Thoracic aorta (tissue), 2 donors: Measurements from ENCODE around the gene OSBPL7. TPM values are rescaled to one million over a fixed set of nuclear protein-coding genes. Genes with fewer than 3 reads are reported as not detected.

Source experiments
- ATAC-seq: fragments of 150-250 bp; one replicate; pipeline ENCODE4 v1.8.0; 2017; ENCODE audit warnings: low read depth; ENCODE audit not compliant: insufficient number of reproducible peaks, low FRiP score
- DNase-seq: peaks from one replicate; pipeline ENCODE4 v3.0.0-alpha.2; 2020; ENCODE audit warnings: low spot score
- H3K27ac ChIP-seq, 2 donors: fragments of 200-600 bp; sonication (generic); 1 replicate in 1 of 2; 2 replicates in 1 of 2; pipeline ENCODE4 v1.5.1; 2016; ENCODE audit warnings: mild to moderate bottlenecking in 2 of 2, moderate library complexity in 2 of 2
- H3K27me3 ChIP-seq: fragments of 200-600 bp; sonication (generic); replicated peaks from 2 replicates; pipeline ENCODE4 v1.6.0; 2016; ENCODE audit warnings: mild to moderate bottlenecking; ENCODE audit not compliant: insufficient read depth
- H3K36me3 ChIP-seq: fragments of 200-600 bp; sonication (generic); one replicate; pipeline ENCODE4 v1.5.1; 2016
- H3K4me1 ChIP-seq, 2 donors: fragments of 200-600 bp; sonication (generic); 1 replicate in 1 of 2; 2 replicates in 1 of 2; pipeline versions ENCODE4 v1.5.1 to v1.6.0; 2016; ENCODE audit warnings: low read depth in 2 of 2, mild to moderate bottlenecking in 1 of 2; ENCODE audit not compliant: control insufficient read depth in 1 of 2
- H3K4me3 ChIP-seq: fragments of 200-600 bp; sonication (generic); 2 replicates; pipeline ENCODE4 v1.5.1; 2016; ENCODE audit warnings: mild to moderate bottlenecking
- H3K9me3 ChIP-seq: fragments of 200-600 bp; sonication (generic); 2 replicates; pipeline ENCODE4 v1.5.1; 2016
- total RNA-seq, 2 donors: library from RNA; depleted of rRNA; stranded (reverse); fragments of >200 nt; gene quantifications; one replicate each; pipeline versions ENCODE4 v1.1.0 to v1.2.3, GENCODE V29; 2016
- TF ChIP-seq, protein P1 (sequence below): fragments of 200-600 bp; sonication (generic); IDR thresholded peaks from one replicate; pipeline ENCODE4 v1.5.1; 2019; ENCODE audit warnings: antibody characterized with exemption

The OSBPL7 gene
- total RNA-seq, 2 donors from 2014 or later, result 15.5 to 20.0 TPM

DNA sequence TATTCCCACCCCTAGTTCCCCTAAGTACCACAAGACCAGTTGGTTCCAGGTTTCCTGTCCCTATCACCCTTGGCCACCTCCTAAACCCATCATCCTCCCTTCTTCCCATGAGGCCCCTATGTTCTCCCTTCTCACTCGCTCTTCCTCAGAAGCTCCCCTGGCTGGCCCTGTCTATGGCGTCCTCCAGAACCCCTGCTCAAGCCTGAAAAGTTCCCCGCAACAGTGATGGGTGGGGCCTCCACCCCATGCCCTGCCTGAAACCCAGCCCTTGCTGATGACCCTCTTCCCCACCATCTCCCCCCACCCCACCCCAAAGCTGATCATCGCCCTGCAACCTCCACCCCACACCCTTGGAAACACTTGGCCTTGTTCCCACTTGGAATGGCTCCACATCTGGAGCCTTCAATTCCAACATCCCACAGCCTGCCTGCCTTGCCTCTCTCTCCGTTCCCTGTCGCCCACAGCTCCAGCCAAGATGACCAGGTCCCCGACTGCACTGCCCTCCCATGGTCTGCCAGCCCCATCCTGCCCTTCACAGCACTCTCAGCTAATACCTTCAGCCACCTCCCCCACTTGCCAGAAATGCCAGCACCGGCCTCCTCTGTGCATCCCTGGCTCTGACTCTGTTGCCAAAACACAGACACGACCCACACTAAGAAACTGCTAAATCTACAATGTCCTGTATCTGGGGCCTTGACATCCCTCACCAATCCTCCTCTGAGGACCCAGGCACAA, 10.5 kb downstream of the OSBPL7 start:
- no peak for ATAC-seq
- Histone ChIP-seq H3K36me3 (peaks cover 39% of the 10 kb centered on the region), H3K4me1 (peaks cover 0 to 16% of the 10 kb centered on the region in 2 donors), H3K27ac (peak overlapping the region; percentile 30 to 64), H3K4me3 (no peak overlapping the region), H3K27me3 (no peaks in the 10 kb centered on the region), H3K9me3 (no peaks in the 10 kb centered on the region)
- DNase-seq, result no peak
- TF ChIP-seq, protein P1, sequence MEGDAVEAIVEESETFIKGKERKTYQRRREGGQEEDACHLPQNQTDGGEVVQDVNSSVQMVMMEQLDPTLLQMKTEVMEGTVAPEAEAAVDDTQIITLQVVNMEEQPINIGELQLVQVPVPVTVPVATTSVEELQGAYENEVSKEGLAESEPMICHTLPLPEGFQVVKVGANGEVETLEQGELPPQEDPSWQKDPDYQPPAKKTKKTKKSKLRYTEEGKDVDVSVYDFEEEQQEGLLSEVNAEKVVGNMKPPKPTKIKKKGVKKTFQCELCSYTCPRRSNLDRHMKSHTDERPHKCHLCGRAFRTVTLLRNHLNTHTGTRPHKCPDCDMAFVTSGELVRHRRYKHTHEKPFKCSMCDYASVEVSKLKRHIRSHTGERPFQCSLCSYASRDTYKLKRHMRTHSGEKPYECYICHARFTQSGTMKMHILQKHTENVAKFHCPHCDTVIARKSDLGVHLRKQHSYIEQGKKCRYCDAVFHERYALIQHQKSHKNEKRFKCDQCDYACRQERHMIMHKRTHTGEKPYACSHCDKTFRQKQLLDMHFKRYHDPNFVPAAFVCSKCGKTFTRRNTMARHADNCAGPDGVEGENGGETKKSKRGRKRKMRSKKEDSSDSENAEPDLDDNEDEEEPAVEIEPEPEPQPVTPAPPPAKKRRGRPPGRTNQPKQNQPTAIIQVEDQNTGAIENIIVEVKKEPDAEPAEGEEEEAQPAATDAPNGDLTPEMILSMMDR, result no peak

- DNase-seq, result no peak
- Histone ChIP-seq H3K27me3 (no peaks in the 10 kb centered on the region), H3K4me3 (no peak overlapping the region), H3K27ac (peak overlapping the region; percentile 9 to 64), H3K36me3 (peaks cover 33% of the 10 kb centered on the region), H3K9me3 (no peaks in the 10 kb centered on the region), H3K4me1 (peaks cover 0 to 24% of the 10 kb centered on the region in 2 donors)
- TF ChIP-seq, protein P1, result no peak
- ATAC-seq, result no peak
Observed at GRCh38 chr17:47810200-47810821, 11.3 kb downstream of the OSBPL7 start.

GRCh38 chr17:47808830-47809480, 12.6 kb downstream of the OSBPL7 start:
- H3K4me3 ChIP-seq, result no peak overlapping the region
- ATAC-seq (no peak), DNase-seq (no peak)
- peaks cover 0 to 30% of the 10 kb centered on the region in 2 donors for H3K4me1 ChIP-seq
- H3K36me3 ChIP-seq, result peaks cover 22% of the 10 kb centered on the region
- no peaks in the 10 kb centered on the region for H3K9me3 ChIP-seq
- no peak overlapping the region for H3K27ac ChIP-seq
- no peaks in the 10 kb centered on the region for H3K27me3 ChIP-seq
- TF ChIP-seq, protein P1, result no peak

DNA sequence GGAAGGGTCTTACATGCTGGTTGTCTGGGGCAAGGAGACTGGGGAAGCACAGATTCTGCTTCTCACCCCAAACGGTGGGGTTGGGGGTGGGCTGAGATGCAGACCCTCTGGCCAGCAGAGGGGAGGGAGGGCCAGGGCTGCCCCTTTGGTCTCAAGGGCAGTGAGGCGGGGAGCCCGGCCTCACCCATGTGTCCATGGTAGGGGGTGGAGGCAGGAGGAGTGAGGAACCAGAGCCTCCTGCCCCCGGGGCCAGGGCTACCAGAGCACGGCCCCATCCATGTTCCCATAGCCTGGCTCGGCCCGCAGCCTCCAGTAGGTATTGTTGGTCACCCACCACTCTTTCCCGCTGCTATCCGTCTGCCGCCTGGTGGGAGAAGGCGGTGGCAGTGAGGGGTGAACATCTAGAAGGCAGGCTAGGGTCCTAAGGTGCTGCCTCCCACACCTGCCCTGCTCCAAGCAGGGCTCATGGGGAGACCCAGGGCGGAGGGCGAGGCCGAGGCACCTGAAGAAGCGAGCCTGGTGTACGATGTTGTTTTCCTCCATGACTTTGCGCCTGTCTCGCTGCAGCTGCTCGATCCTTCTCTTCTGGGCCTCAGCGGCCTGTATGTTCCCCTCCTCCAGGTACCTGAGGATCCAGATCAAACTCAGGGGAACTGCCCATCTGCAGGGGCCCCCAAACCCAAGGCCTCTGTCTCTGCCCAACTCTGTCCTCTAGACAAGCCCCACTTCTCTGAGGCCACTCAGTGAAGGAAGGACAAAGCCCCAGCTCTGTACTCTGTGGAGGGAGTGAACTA, 13.4 kb downstream of the OSBPL7 start:
- Histone ChIP-seq H3K9me3 (no peaks in the 10 kb centered on the region), H3K4me1 (peaks cover 0 to 30% of the 10 kb centered on the region in 2 donors), H3K27me3 (no peaks in the 10 kb centered on the region), H3K27ac (no peak overlapping the region), H3K36me3 (peaks cover 22% of the 10 kb centered on the region), H3K4me3 (no peak overlapping the region)
- ATAC-seq (no peak), DNase-seq (no peak)
- TF ChIP-seq, protein P1, result no peak
